HCT116 (cell line): Measurements from ENCODE around the gene LURAP1L. TPM values are rescaled to one million over a fixed set of nuclear protein-coding genes. Genes with fewer than 3 reads are reported as not detected.

Source experiments
- ATAC-seq: fragments of 200-7000 bp; cut with Tn5 transposase; 2 replicates; pipeline ENCODE4 v1.9.1; 2020; ENCODE audit warnings: mild to moderate bottlenecking, moderate library complexity
- BruUV-seq: library from RNA; stranded (reverse); fragments of 400-500 nt; replicated peaks from 2 replicates; lab custom pipeline; 2021; lab: Mats Ljungman, UMichigan
- CTCF ChIA-PET: fragments of 300-600 bp; sonication (Branson Sonifier 250); formaldehyde crosslinking; loops from one replicate; lab custom pipeline; 2021; ENCODE audit warnings: antibody characterized with exemption; lab: Charles Lee
- POLR2A ChIA-PET: fragments of 300-600, 350-600 bp; sonication (Branson Sonifier 250); formaldehyde crosslinking; loops from one replicate; lab custom pipeline; 2021; ENCODE audit warnings: antibody characterized with exemption; lab: Charles Lee
- RAD21 ChIA-PET, 2 experiments: fragments of 300-600 bp; sonication (Branson Sonifier 250); formaldehyde crosslinking; loops; one replicate each; lab custom pipeline; 2023; ENCODE audit warnings: low total read pairs in 2 of 2; ENCODE audit not compliant: uncharacterized antibody in 2 of 2, unreplicated experiment in 2 of 2, low non-redundant PET in 1 of 2; lab: Charles Lee
- DNase-seq: peaks from one replicate; pipeline ENCODE4 v3.0.0-alpha.2; 2010; ENCODE audit warnings: low read depth, low spot score
- H2AFZ ChIP-seq: fragments of 200-600 bp; shearing (Covaris generic), sonication (generic); 2 replicates; pipeline ENCODE4 v1.6.1; 2017; ENCODE audit warnings: low read depth, mixed run types, mixed read lengths, antibody characterized with exemption, low read length; ENCODE audit not compliant: poor library complexity, severe bottlenecking
- H3K27ac ChIP-seq: 2 replicates; pipeline ENCODE4 v1.5.1; 2012; ENCODE audit warnings: low read depth, low read length
- H3K27me3 ChIP-seq: fragments of 200-600 bp; sonication (generic); 2 replicates; pipeline ENCODE4 v1.6.1; 2016; ENCODE audit warnings: mixed run types, low read length, mixed read lengths; ENCODE audit not compliant: insufficient read depth
- H3K36me3 ChIP-seq, 2 experiments: fragments of 200-500 bp in 1 of 2; fragments of 200-600 bp in 1 of 2; sonication (Bioruptor generic) in 1 of 2; sonication (generic) in 1 of 2; 2 replicates each; pipeline versions ENCODE4 v1.5.1 to v1.6.1; 2014 to 2016; ENCODE audit warnings: low read length in 2 of 2, inconsistent platforms in 1 of 2, mixed read lengths in 1 of 2, mixed run types in 1 of 2; ENCODE audit not compliant: insufficient read depth in 2 of 2, control insufficient read depth in 1 of 2
- H3K4me1 ChIP-seq, 2 experiments: fragments of 200-600 bp in 1 of 2; sonication (generic) in 1 of 2; 2 replicates each; pipeline versions ENCODE4 v1.5.1 to v1.6.1; 2012 to 2017; ENCODE audit warnings: low read length in 2 of 2, inconsistent platforms in 1 of 2, mild to moderate bottlenecking in 1 of 2, mixed read lengths in 1 of 2, mixed run types in 1 of 2, moderate library complexity in 1 of 2; ENCODE audit not compliant: insufficient read depth in 2 of 2, control insufficient read depth in 1 of 2
- H3K4me2 ChIP-seq: fragments of 200-600 bp; sonication (generic); 2 replicates; pipeline ENCODE4 v1.6.1; 2017; ENCODE audit warnings: mixed run types, low read length, mixed read lengths
- H3K4me3 ChIP-seq, 2 experiments: fragments of 200-600 bp in 1 of 2; sonication (generic) in 1 of 2; replicated peaks in 1 of 2; 2 replicates each; pipeline ENCODE4 v1.5.1; 2011 to 2016; ENCODE audit warnings: low read length in 2 of 2, control low read depth in 1 of 2, low read depth in 1 of 2, mild to moderate bottlenecking in 1 of 2, mixed read lengths in 1 of 2, mixed run types in 1 of 2
- H3K79me2 ChIP-seq: fragments of 200-600 bp; sonication (generic); 2 replicates; pipeline ENCODE4 v1.6.1; 2017; ENCODE audit warnings: mild to moderate bottlenecking, mixed run types, low read length, moderate library complexity, mixed read lengths; ENCODE audit not compliant: insufficient read depth
- H3K9ac ChIP-seq: fragments of 200-600 bp; sonication (generic); 2 replicates; pipeline ENCODE4 v1.6.1; 2016; ENCODE audit warnings: low read length, mixed read lengths
- H3K9me2 ChIP-seq: fragments of 200-600 bp; sonication (generic), shearing (Covaris generic); 2 replicates; pipeline ENCODE4 v1.6.1; 2017; ENCODE audit warnings: mixed run types, mild to moderate bottlenecking, moderate library complexity; ENCODE audit not compliant: insufficient read depth
- H3K9me3 ChIP-seq, 2 experiments: fragments of 200-500 bp in 1 of 2; fragments of 200-600 bp in 1 of 2; sonication (Bioruptor generic) in 1 of 2; sonication (generic) in 1 of 2; 2 replicates each; pipeline ENCODE4 v1.6.1; 2014 to 2017; ENCODE audit warnings: low read length in 2 of 2, mixed read lengths in 2 of 2, inconsistent platforms in 1 of 2, low read depth in 1 of 2, mild to moderate bottlenecking in 1 of 2, mixed run types in 1 of 2, moderate library complexity in 1 of 2; ENCODE audit not compliant: control insufficient read depth in 1 of 2, insufficient read depth in 1 of 2
- H4K20me1 ChIP-seq: fragments of 200-600 bp; sonication (generic), shearing (Covaris generic); 2 replicates; pipeline ENCODE4 v1.6.1; 2017; ENCODE audit warnings: mixed run types, mild to moderate bottlenecking, moderate library complexity; ENCODE audit not compliant: insufficient read depth
- CBX3 ChIP-seq: IDR thresholded peaks from 2 replicates; pipeline ENCODE4 v1.6.1; 2012; ENCODE audit warnings: low read depth
- CTCF ChIP-seq, 3 experiments: fragments of 200-600 bp in 1 of 3; sonication (generic) in 1 of 3; IDR thresholded peaks in 2 of 3; conservative IDR thresholded peaks in 1 of 3; 2 replicates each; pipeline ENCODE4 v1.5.1; 2012 to 2017; ENCODE audit warnings: low read depth in 2 of 3, low read length in 2 of 3, antibody characterized with exemption in 1 of 3, borderline replicate concordance in 1 of 3, control low read depth in 1 of 3, mild to moderate bottlenecking in 1 of 3, mixed read lengths in 1 of 3, mixed run types in 1 of 3, moderate library complexity in 1 of 3; ENCODE audit not compliant: insufficient read depth in 1 of 3
- EGR1 ChIP-seq: IDR thresholded peaks from 2 replicates; pipeline ENCODE4 v1.6.1; 2012; ENCODE audit warnings: low read depth
- POLR2A ChIP-seq: IDR thresholded peaks from 2 replicates; pipeline ENCODE4 v1.7.0; 2011; ENCODE audit warnings: borderline replicate concordance; ENCODE audit not compliant: insufficient read depth, insufficient read length; ENCODE audit errors: extremely low read depth
- POLR2AphosphoS5 ChIP-seq: IDR thresholded peaks from 2 replicates; pipeline ENCODE4 v1.6.1; 2011; ENCODE audit warnings: mild to moderate bottlenecking, low read depth, low read length, moderate library complexity
- SRF ChIP-seq: IDR thresholded peaks from 2 replicates; pipeline ENCODE4 v1.6.1; 2012; ENCODE audit warnings: low read depth
- TCF7L2 ChIP-seq: IDR thresholded peaks from 2 replicates; pipeline ENCODE4 v1.7.0; 2011; ENCODE audit warnings: borderline replicate concordance, inconsistent platforms; ENCODE audit not compliant: insufficient read depth, insufficient read length; ENCODE audit errors: extremely low read depth
- YY1 ChIP-seq: IDR thresholded peaks from 2 replicates; pipeline ENCODE4 v1.6.1; 2011; ENCODE audit warnings: low read length, low read depth, moderate library complexity, mild to moderate bottlenecking; ENCODE audit not compliant: insufficient replicate concordance; ENCODE audit errors: extremely low read depth
- ZBTB33 ChIP-seq: IDR thresholded peaks from 2 replicates; pipeline ENCODE4 v1.6.1; 2011; ENCODE audit warnings: mild to moderate bottlenecking, low read length, moderate library complexity; ENCODE audit not compliant: insufficient replicate concordance; ENCODE audit errors: extremely low read depth
- intact Hi-C: fragments of 100-400 bp; cut with micrococcal nuclease; formaldehyde crosslinking; loops from 2 replicates; pipeline ENCODE4 v1.10.0; 2022
- total RNA-seq: library from RNA; stranded (reverse); gene quantifications from one replicate; pipeline ENCODE4 v1.2.1, GENCODE V29; 2021; ENCODE audit not compliant: unreplicated experiment
- TF ChIP-seq, protein P1 (sequence below): IDR thresholded peaks from 2 replicates; pipeline ENCODE4 v1.6.1; 2012
- TF ChIP-seq, protein P2 (sequence below): IDR thresholded peaks from 2 replicates; pipeline ENCODE4 v1.6.1; 2012; ENCODE audit warnings: low read depth

LURAP1L gene
- total RNA-seq, 1 experiment from 2014 or later = 13.3 TPM

GRCh38 chr9:12809720-12810119, 34.9 kb downstream of the LURAP1L start:
- H3K9me2 ChIP-seq = no peaks in the 10 kb centered on the region
- ChIA-PET RAD21 (no interaction called here), POLR2A (interaction anchor here (0.6 to 1.9 kb wide), 5 partner anchors 8 to 35 kb away, joined by 3 to 7 read pairs (median 4); partner anchors contain the start of gene LURAP1L), CTCF (interaction anchor here (1.7 kb wide), 1 partner anchor 75 kb away, joined by 3 read pairs; no protein-coding TSS in a partner anchor)
- DNase-seq (no peak), ATAC-seq (no peak)
- H3K9me3 ChIP-seq = no peaks in the 10 kb centered on the region
- no peaks in the 10 kb centered on the region for H3K36me3 ChIP-seq
- H2AFZ ChIP-seq = no peak overlapping the region
- H3K4me1 ChIP-seq = peaks cover 14 to 15% of the 10 kb centered on the region in 2 experiments; a peak in 3 of 4 replicates
- no peaks in the 10 kb centered on the region for H4K20me1 ChIP-seq
- TF ChIP-seq TCF7L2 (no peak), POLR2AphosphoS5 (0 out of 2 replicates have a peak, but pooled peaks have one; percentile 21)
- TF ChIP-seq, protein P1, sequence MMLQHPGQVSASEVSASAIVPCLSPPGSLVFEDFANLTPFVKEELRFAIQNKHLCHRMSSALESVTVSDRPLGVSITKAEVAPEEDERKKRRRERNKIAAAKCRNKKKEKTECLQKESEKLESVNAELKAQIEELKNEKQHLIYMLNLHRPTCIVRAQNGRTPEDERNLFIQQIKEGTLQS = no peak
- no peak overlapping the region for H3K4me3 ChIP-seq
- intact Hi-C loops = loop anchor here (5.0 kb wide), 1 partner anchor 87 kb away; no protein-coding TSS in a partner anchor
- H3K27me3 ChIP-seq = no peaks in the 10 kb centered on the region
- no peak overlapping the region for H3K27ac ChIP-seq
- no TSS peak for BruUV-seq
- H3K79me2 ChIP-seq = no peaks in the 10 kb centered on the region
- H3K4me2 ChIP-seq = no peak overlapping the region
- H3K9ac ChIP-seq = no peak overlapping the region

GRCh38 chr9:12811935-12812334, 37.1 kb downstream of the LURAP1L start:
- CTCF ChIA-PET = no interaction called here
- Histone ChIP-seq H3K9ac (no peak overlapping the region), H2AFZ (no peak overlapping the region), H3K27me3 (no peaks in the 10 kb centered on the region), H4K20me1 (no peaks in the 10 kb centered on the region), H3K4me2 (no peak overlapping the region), H3K79me2 (no peaks in the 10 kb centered on the region), H3K36me3 (no peaks in the 10 kb centered on the region), H3K4me3 (no peak overlapping the region), H3K27ac (no peak overlapping the region), H3K9me3 (no peaks in the 10 kb centered on the region), H3K9me2 (no peaks in the 10 kb centered on the region), H3K4me1 (peaks cover 20 to 22% of the 10 kb centered on the region in 2 experiments; a peak in 3 of 4 replicates)
- no peak for DNase-seq
- intact Hi-C loops = loop anchor here (5.0 kb wide), 1 partner anchor 90 kb away; no protein-coding TSS in a partner anchor
- BruUV-seq = no TSS peak
- RAD21 ChIA-PET = no interaction called here
- POLR2A ChIA-PET = no interaction called here
- ATAC-seq = no peak
- no peak for TF ChIP-seq POLR2A
- TF ChIP-seq CTCF (IDR thresholded peaks at IDR 0.05 in 2 of 3, conservative IDR thresholded peaks at IDR 0.05 in 1 of 3; ENCODE audit: borderline replicate concordance in 1 of 3, insufficient read depth in 1 of 3, low read depth in 2 of 3, low read length in 2 of 3) = no peak
- TF ChIP-seq CBX3 = no peak
- TF ChIP-seq SRF = no peak
- TF ChIP-seq ZBTB33 = no peak
- TF ChIP-seq EGR1 = no peak
- TF ChIP-seq POLR2AphosphoS5 = no peak
- TF ChIP-seq YY1 = no peak
- TF ChIP-seq, protein P2, sequence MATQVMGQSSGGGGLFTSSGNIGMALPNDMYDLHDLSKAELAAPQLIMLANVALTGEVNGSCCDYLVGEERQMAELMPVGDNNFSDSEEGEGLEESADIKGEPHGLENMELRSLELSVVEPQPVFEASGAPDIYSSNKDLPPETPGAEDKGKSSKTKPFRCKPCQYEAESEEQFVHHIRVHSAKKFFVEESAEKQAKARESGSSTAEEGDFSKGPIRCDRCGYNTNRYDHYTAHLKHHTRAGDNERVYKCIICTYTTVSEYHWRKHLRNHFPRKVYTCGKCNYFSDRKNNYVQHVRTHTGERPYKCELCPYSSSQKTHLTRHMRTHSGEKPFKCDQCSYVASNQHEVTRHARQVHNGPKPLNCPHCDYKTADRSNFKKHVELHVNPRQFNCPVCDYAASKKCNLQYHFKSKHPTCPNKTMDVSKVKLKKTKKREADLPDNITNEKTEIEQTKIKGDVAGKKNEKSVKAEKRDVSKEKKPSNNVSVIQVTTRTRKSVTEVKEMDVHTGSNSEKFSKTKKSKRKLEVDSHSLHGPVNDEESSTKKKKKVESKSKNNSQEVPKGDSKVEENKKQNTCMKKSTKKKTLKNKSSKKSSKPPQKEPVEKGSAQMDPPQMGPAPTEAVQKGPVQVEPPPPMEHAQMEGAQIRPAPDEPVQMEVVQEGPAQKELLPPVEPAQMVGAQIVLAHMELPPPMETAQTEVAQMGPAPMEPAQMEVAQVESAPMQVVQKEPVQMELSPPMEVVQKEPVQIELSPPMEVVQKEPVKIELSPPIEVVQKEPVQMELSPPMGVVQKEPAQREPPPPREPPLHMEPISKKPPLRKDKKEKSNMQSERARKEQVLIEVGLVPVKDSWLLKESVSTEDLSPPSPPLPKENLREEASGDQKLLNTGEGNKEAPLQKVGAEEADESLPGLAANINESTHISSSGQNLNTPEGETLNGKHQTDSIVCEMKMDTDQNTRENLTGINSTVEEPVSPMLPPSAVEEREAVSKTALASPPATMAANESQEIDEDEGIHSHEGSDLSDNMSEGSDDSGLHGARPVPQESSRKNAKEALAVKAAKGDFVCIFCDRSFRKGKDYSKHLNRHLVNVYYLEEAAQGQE = no peak
